ENCODE data around the gene ALKBH7. TPM values are rescaled to one million over a fixed set of nuclear protein-coding genes. Genes with fewer than 3 reads are reported as not detected.

ALKBH7 gene, protein sequence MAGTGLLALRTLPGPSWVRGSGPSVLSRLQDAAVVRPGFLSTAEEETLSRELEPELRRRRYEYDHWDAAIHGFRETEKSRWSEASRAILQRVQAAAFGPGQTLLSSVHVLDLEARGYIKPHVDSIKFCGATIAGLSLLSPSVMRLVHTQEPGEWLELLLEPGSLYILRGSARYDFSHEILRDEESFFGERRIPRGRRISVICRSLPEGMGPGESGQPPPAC
- 10 to 100 TPM; 29.9 to 35.5 TPM for total RNA-seq
- 10 to 100 TPM; 66.8 to 99.7 TPM for polyA plus RNA-seq

DNA sequence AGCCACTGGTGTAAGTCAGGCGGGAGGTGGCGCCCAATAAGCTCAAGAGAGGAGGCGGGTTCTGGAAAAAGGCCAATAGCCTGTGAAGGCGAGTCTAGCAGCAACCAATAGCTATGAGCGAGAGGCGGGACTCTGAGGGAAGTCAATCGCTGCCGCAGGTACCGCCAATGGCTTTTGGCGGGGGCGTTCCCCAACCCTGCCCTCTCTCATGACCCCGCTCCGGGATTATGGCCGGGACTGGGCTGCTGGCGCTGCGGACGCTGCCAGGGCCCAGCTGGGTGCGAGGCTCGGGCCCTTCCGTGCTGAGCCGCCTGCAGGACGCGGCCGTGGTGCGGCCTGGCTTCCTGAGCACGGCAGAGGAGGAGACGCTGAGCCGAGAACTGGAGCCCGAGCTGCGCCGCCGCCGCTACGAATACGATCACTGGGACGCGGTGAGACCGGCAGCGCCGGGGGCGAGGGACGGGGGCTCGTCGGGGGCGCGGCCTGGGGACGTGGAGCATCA is at the start of gene ALKBH7:
ALKBH7 (plus strand) TSS at position 201 of the 502 bp plus-strand sequence; CDS start at position 228, 27 bp downstream.
- WGBS: under 1% methylated on average over 47 of the region's 47 CpGs
- Histone ChIP-seq H3K4me3 (ENCODE audit: low read depth in 1 of 3, low read length in 3 of 3) (peak within 1 kb of the TSS; percentile 49 to 79 (median 70)), H3K4me1 (ENCODE audit: control insufficient read depth in 4 of 4, insufficient read depth in 4 of 4, low read length in 3 of 4) (peaks cover 2 to 14% (median 4%) of the 10 kb centered on the region in 4 donors), H3K27ac (ENCODE audit: low read depth in 1 of 2, low read length in 2 of 2) (peak within 1 kb of the TSS; percentile 98 to 99), H3K36me3 (ENCODE audit: control insufficient read depth in 4 of 4, insufficient read depth in 3 of 4, low read depth in 1 of 4, low read length in 3 of 4) (peaks cover 2 to 13% (median 10%) of the 10 kb centered on the region in 4 donors), H3K9me3 (ENCODE audit: control insufficient read depth in 4 of 4, low read length in 3 of 4) (no peaks in the 10 kb centered on the region), H3K9ac (ENCODE audit: low read depth in 1 of 2, low read length in 2 of 2) (peak within 1 kb of the TSS; percentile 46 to 62), H3K27me3 (ENCODE audit: control insufficient read depth in 4 of 4, insufficient read depth in 4 of 4, low read length in 3 of 4) (no peaks in the 10 kb centered on the region)
- peak; percentile 96 for DNase-seq (ENCODE audit: low spot score)
- TF ChIP-seq EGR1 (IDR thresholded peaks at IDR 0.05; ENCODE audit: low read depth in 2 of 2) (peak; percentile 82 to 87), YY1 (IDR thresholded peaks at IDR 0.05) (peak; percentile 79), HNF4G (IDR thresholded peaks at IDR 0.05) (no peak), GABPA (IDR thresholded peaks at IDR 0.05 in 1 of 2, conservative IDR thresholded peaks at IDR 0.05 in 1 of 2) (peak in 1 of 2 donors; percentile 56), FOXA2 (IDR thresholded peaks at IDR 0.05) (no peak), RAD21 (IDR thresholded peaks at IDR 0.05) (no peak), NR2F2 (IDR thresholded peaks at IDR 0.05) (peak; percentile 87), FOXA1 (IDR thresholded peaks at IDR 0.05) (no peak), ATF3 (IDR thresholded peaks at IDR 0.05) (no peak), JUND (IDR thresholded peaks at IDR 0.05) (peak in 1 of 2 donors; percentile 56), HNF4A (conservative IDR thresholded peaks at IDR 0.05) (peak in 1 of 2 donors; percentile 37), ZBTB33 (IDR thresholded peaks at IDR 0.05) (no peak), SP1 (IDR thresholded peaks at IDR 0.05) (peak; percentile 89), MAX (IDR thresholded peaks at IDR 0.05) (peak; percentile 37), TAF1 (conservative IDR thresholded peaks at IDR 0.05) (no peak), RXRA (IDR thresholded peaks at IDR 0.05) (peak; percentile 22 to 66)
- TF ChIP-seq, protein P1, sequence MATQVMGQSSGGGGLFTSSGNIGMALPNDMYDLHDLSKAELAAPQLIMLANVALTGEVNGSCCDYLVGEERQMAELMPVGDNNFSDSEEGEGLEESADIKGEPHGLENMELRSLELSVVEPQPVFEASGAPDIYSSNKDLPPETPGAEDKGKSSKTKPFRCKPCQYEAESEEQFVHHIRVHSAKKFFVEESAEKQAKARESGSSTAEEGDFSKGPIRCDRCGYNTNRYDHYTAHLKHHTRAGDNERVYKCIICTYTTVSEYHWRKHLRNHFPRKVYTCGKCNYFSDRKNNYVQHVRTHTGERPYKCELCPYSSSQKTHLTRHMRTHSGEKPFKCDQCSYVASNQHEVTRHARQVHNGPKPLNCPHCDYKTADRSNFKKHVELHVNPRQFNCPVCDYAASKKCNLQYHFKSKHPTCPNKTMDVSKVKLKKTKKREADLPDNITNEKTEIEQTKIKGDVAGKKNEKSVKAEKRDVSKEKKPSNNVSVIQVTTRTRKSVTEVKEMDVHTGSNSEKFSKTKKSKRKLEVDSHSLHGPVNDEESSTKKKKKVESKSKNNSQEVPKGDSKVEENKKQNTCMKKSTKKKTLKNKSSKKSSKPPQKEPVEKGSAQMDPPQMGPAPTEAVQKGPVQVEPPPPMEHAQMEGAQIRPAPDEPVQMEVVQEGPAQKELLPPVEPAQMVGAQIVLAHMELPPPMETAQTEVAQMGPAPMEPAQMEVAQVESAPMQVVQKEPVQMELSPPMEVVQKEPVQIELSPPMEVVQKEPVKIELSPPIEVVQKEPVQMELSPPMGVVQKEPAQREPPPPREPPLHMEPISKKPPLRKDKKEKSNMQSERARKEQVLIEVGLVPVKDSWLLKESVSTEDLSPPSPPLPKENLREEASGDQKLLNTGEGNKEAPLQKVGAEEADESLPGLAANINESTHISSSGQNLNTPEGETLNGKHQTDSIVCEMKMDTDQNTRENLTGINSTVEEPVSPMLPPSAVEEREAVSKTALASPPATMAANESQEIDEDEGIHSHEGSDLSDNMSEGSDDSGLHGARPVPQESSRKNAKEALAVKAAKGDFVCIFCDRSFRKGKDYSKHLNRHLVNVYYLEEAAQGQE (IDR thresholded peaks at IDR 0.05): peak; percentile 12
- TF ChIP-seq, protein P2, sequence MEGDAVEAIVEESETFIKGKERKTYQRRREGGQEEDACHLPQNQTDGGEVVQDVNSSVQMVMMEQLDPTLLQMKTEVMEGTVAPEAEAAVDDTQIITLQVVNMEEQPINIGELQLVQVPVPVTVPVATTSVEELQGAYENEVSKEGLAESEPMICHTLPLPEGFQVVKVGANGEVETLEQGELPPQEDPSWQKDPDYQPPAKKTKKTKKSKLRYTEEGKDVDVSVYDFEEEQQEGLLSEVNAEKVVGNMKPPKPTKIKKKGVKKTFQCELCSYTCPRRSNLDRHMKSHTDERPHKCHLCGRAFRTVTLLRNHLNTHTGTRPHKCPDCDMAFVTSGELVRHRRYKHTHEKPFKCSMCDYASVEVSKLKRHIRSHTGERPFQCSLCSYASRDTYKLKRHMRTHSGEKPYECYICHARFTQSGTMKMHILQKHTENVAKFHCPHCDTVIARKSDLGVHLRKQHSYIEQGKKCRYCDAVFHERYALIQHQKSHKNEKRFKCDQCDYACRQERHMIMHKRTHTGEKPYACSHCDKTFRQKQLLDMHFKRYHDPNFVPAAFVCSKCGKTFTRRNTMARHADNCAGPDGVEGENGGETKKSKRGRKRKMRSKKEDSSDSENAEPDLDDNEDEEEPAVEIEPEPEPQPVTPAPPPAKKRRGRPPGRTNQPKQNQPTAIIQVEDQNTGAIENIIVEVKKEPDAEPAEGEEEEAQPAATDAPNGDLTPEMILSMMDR (IDR thresholded peaks at IDR 0.05; ENCODE audit: low read depth, low read length, missing input control): no peak
